ENCODE data around the gene CNN2.

- TF ChIP-seq, protein P1, sequence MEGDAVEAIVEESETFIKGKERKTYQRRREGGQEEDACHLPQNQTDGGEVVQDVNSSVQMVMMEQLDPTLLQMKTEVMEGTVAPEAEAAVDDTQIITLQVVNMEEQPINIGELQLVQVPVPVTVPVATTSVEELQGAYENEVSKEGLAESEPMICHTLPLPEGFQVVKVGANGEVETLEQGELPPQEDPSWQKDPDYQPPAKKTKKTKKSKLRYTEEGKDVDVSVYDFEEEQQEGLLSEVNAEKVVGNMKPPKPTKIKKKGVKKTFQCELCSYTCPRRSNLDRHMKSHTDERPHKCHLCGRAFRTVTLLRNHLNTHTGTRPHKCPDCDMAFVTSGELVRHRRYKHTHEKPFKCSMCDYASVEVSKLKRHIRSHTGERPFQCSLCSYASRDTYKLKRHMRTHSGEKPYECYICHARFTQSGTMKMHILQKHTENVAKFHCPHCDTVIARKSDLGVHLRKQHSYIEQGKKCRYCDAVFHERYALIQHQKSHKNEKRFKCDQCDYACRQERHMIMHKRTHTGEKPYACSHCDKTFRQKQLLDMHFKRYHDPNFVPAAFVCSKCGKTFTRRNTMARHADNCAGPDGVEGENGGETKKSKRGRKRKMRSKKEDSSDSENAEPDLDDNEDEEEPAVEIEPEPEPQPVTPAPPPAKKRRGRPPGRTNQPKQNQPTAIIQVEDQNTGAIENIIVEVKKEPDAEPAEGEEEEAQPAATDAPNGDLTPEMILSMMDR (IDR thresholded peaks at IDR 0.05; ENCODE audit: poor library complexity, severe bottlenecking) = no peak
- TF ChIP-seq, protein P2, sequence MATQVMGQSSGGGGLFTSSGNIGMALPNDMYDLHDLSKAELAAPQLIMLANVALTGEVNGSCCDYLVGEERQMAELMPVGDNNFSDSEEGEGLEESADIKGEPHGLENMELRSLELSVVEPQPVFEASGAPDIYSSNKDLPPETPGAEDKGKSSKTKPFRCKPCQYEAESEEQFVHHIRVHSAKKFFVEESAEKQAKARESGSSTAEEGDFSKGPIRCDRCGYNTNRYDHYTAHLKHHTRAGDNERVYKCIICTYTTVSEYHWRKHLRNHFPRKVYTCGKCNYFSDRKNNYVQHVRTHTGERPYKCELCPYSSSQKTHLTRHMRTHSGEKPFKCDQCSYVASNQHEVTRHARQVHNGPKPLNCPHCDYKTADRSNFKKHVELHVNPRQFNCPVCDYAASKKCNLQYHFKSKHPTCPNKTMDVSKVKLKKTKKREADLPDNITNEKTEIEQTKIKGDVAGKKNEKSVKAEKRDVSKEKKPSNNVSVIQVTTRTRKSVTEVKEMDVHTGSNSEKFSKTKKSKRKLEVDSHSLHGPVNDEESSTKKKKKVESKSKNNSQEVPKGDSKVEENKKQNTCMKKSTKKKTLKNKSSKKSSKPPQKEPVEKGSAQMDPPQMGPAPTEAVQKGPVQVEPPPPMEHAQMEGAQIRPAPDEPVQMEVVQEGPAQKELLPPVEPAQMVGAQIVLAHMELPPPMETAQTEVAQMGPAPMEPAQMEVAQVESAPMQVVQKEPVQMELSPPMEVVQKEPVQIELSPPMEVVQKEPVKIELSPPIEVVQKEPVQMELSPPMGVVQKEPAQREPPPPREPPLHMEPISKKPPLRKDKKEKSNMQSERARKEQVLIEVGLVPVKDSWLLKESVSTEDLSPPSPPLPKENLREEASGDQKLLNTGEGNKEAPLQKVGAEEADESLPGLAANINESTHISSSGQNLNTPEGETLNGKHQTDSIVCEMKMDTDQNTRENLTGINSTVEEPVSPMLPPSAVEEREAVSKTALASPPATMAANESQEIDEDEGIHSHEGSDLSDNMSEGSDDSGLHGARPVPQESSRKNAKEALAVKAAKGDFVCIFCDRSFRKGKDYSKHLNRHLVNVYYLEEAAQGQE (IDR thresholded peaks at IDR 0.05; ENCODE audit: borderline replicate concordance) = no peak
- no peak for TF ChIP-seq RAD21 (conservative IDR thresholded peaks at IDR 0.05)
Observed at GRCh38 chr19:1017115-1017905, 9.1 kb upstream of the CNN2 start.

Measured in neural cell (in vitro differentiated cells).